ENCODE results near the gene AXDND1. TPM values are rescaled to one million over a fixed set of nuclear protein-coding genes. Genes with fewer than 3 reads are reported as not detected.
"Not testable (repeated sequence)": the region's sequence is repeated elsewhere in the genome, so short reads cannot be mapped to it uniquely, and the experiment has no call there.

Gene AXDND1
- total RNA-seq, 1 donor from 2014 or later = not detected

- ATAC-seq = no peak
Measured at GRCh38 chr1:179372160-179372559, 6.4 kb downstream of the AXDND1 start.

GRCh38 chr1:179376223-179376622 is 10.5 kb downstream of the AXDND1 start:
- no peak for ATAC-seq

GRCh38 chr1:179380299-179380698 is 14.5 kb downstream of the AXDND1 start:
- ATAC-seq = no peak

- ATAC-seq = no peak
Measured at GRCh38 chr1:179384027-179384426, 18.3 kb downstream of the AXDND1 start.

- no peak for ATAC-seq
Measured at GRCh38 chr1:179385510-179385909, 19.7 kb downstream of the AXDND1 start.

- no peak for ATAC-seq
Measured at GRCh38 chr1:179393721-179394120, 27.9 kb downstream of the AXDND1 start.

- not testable (repeated sequence) for ATAC-seq
Measured at GRCh38 chr1:179399399-179399798, 33.6 kb downstream of the AXDND1 start.

- not testable (repeated sequence) for ATAC-seq
Measured at GRCh38 chr1:179417760-179418159, 52.0 kb downstream of the AXDND1 start.

- ATAC-seq = not testable (repeated sequence)
Measured at GRCh38 chr1:179418706-179419105, 52.9 kb downstream of the AXDND1 start.

- ATAC-seq = no peak
Measured at GRCh38 chr1:179424610-179425009, 58.8 kb downstream of the AXDND1 start.

- ATAC-seq = no peak
Measured at GRCh38 chr1:179425186-179425585, 59.4 kb downstream of the AXDND1 start.

- no peak for ATAC-seq
Measured at GRCh38 chr1:179437171-179437570, 71.4 kb downstream of the AXDND1 start.

- ATAC-seq = not testable (repeated sequence)
Measured at GRCh38 chr1:179439646-179440045, 73.9 kb downstream of the AXDND1 start.

GRCh38 chr1:179440301-179440700 is 74.5 kb downstream of the AXDND1 start:
- not testable (repeated sequence) for ATAC-seq

- no peak for ATAC-seq
Measured at GRCh38 chr1:179440971-179441370, 75.2 kb downstream of the AXDND1 start.

- ATAC-seq = no peak
Measured at GRCh38 chr1:179441501-179441900, 75.7 kb downstream of the AXDND1 start.

GRCh38 chr1:179442846-179443245 is 77.1 kb downstream of the AXDND1 start:
- ATAC-seq = not testable (repeated sequence)

- ATAC-seq = no peak
Measured at GRCh38 chr1:179445593-179445992, 79.8 kb downstream of the AXDND1 start.

GRCh38 chr1:179447489-179447888 is 81.7 kb downstream of the AXDND1 start:
- no peak for ATAC-seq

- ATAC-seq = no peak
Measured at GRCh38 chr1:179448437-179449149, 82.8 kb downstream of the AXDND1 start.

GRCh38 chr1:179459606-179460206 is 93.9 kb downstream of the AXDND1 start:
- not testable (repeated sequence) for ATAC-seq

- not testable (repeated sequence) for ATAC-seq
Measured at GRCh38 chr1:179465661-179466060, 99.9 kb downstream of the AXDND1 start.

GRCh38 chr1:179474713-179475112 is 108.9 kb downstream of the AXDND1 start:
- no peak for ATAC-seq

- no peak for ATAC-seq
Measured at GRCh38 chr1:179476484-179476883, 110.7 kb downstream of the AXDND1 start.
